ENCODE data around the gene LINC00305. TPM values are rescaled to one million over a fixed set of nuclear protein-coding genes. Genes with fewer than 3 reads are reported as not detected.

The LINC00305 gene
- total and polyA plus RNA-seq, 2 donors (not counting 3 experiments of a cell fraction or from before 2014, with no cell fraction given), result not detected

DNA sequence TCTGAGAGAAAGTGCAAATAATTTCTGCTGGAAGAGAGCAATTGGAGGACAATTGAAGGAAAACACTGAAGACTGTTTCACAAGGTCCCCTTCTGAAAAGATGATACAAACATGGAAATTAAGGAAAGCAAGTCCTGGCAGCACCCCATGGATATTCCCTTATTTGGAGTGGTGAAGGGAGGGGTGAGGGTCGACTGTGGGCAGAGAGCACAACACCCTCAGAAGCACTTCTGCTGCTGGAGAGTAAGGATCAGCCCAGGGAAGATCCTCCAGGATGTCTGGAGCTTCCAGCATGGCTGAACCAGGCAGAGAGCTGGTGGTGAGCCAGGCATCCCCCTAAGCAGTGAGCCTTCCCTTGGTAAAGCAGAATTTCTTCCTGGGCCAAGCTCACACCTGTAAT, 54.7 kb downstream of the LINC00305 start:
- no peak for DNase-seq (ENCODE audit: low read depth, low spot score)
- no peak for FAIRE-seq
- no peak overlapping the region for H3K4me3 ChIP-seq (replicated peaks in 1 of 3; ENCODE audit: insufficient read depth in 1 of 3, low read depth in 1 of 3, low read length in 3 of 3)
- H3K79me2 ChIP-seq (ENCODE audit: control insufficient read depth, insufficient read depth, low read length), result no peaks in the 10 kb centered on the region
- ChIA-PET CTCF (no interaction called here), POLR2A (no interaction called here)
- H3K9ac ChIP-seq (replicated peaks; ENCODE audit: extremely low read depth, insufficient read depth, low read length), result no peak overlapping the region
- TF ChIP-seq POLR2A (IDR thresholded peaks at IDR 0.05; ENCODE audit: low read depth, low read length) (no peak), JUN (IDR thresholded peaks at IDR 0.05; ENCODE audit: borderline replicate concordance, insufficient read depth, insufficient read length, low read depth) (no peak), GATA2 (IDR thresholded peaks at IDR 0.05; ENCODE audit: insufficient read depth, insufficient read length, low read depth, low read length) (no peak), MAX (IDR thresholded peaks at IDR 0.05; ENCODE audit: insufficient read depth, insufficient read length) (no peak), FOS (IDR thresholded peaks at IDR 0.05; ENCODE audit: borderline replicate concordance, insufficient read depth, low read length) (no peak), EZH2 (IDR thresholded peaks at IDR 0.05; ENCODE audit: borderline replicate concordance, low read depth, low read length, severe bottlenecking) (no peak), POLR2AphosphoS5 (IDR thresholded peaks at IDR 0.05; ENCODE audit: insufficient read depth, low read depth, low read length) (no peak), MYC (IDR thresholded peaks at IDR 0.05; ENCODE audit: low read depth, low read length) (no peak)
- TF ChIP-seq, protein P1, sequence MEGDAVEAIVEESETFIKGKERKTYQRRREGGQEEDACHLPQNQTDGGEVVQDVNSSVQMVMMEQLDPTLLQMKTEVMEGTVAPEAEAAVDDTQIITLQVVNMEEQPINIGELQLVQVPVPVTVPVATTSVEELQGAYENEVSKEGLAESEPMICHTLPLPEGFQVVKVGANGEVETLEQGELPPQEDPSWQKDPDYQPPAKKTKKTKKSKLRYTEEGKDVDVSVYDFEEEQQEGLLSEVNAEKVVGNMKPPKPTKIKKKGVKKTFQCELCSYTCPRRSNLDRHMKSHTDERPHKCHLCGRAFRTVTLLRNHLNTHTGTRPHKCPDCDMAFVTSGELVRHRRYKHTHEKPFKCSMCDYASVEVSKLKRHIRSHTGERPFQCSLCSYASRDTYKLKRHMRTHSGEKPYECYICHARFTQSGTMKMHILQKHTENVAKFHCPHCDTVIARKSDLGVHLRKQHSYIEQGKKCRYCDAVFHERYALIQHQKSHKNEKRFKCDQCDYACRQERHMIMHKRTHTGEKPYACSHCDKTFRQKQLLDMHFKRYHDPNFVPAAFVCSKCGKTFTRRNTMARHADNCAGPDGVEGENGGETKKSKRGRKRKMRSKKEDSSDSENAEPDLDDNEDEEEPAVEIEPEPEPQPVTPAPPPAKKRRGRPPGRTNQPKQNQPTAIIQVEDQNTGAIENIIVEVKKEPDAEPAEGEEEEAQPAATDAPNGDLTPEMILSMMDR (IDR thresholded peaks at IDR 0.05; ENCODE audit: extremely low read depth in 1 of 2, insufficient read depth in 1 of 2, low read depth in 1 of 2, low read length in 2 of 2), result no peak
- no peaks in the 10 kb centered on the region for H3K36me3 ChIP-seq (ENCODE audit: control insufficient read depth in 2 of 2, extremely low read depth in 1 of 2, insufficient read depth in 2 of 2, low read length in 2 of 2)
- no TSS peak for BruUV-seq (replicated peaks)
- dilution Hi-C loops (cut with MboI; ENCODE audit: extremely low pct_ligation_motif_present, low sequenced_read_pairs), result no loop called here
- H4K20me1 ChIP-seq (replicated peaks; ENCODE audit: control insufficient read depth, extremely low read depth, insufficient read depth, low read length), result no peaks in the 10 kb centered on the region
- no peaks in the 10 kb centered on the region for H3K9me3 ChIP-seq (replicated peaks; ENCODE audit: control insufficient read depth, insufficient read depth, low read length)
- no peaks in the 10 kb centered on the region for H3K9me1 ChIP-seq (replicated peaks; ENCODE audit: control insufficient read depth, extremely low read depth, insufficient read depth, low read length)
- H3K4me2 ChIP-seq (ENCODE audit: insufficient read depth, low read length), result no peak overlapping the region
- intact Hi-C loops (cut with micrococcal nuclease), result loop anchor here (10.0 kb wide), 1 partner anchor 1001 kb away; no protein-coding TSS in a partner anchor
- H3K4me1 ChIP-seq (ENCODE audit: control insufficient read depth, extremely low read depth, insufficient read depth, low read length), result no peaks in the 10 kb centered on the region
- no peak overlapping the region for H2AFZ ChIP-seq (ENCODE audit: low read depth, low read length)
- H3K27me3 ChIP-seq (ENCODE audit: control insufficient read depth in 2 of 2, insufficient read depth in 2 of 2, low read length in 2 of 2), result no peaks in the 10 kb centered on the region
- H3K27ac ChIP-seq (ENCODE audit: insufficient read depth, low read depth, low read length), result no peak overlapping the region

Measured in endothelial cell of umbilical vein (primary cell).